Lower leg skin (tissue), 3 donors: ENCODE data around the gene ADORA1.

ENCODE experiments used
- CTCF ChIP-seq, 3 donors: fragments of 450-650 bp; IDR thresholded peaks; one replicate each; pipeline ENCODE4 v1.5.1; 2016; ENCODE audit warnings: antibody characterized with exemption in 3 of 3, mild to moderate bottlenecking in 3 of 3, moderate library complexity in 2 of 3
- POLR2A ChIP-seq, 2 donors: fragments of 450-650 bp; IDR thresholded peaks; one replicate each; pipeline ENCODE4 v1.6.1; 2016 to 2017; ENCODE audit warnings: antibody characterized with exemption in 2 of 2, mild to moderate bottlenecking in 1 of 2, moderate library complexity in 1 of 2

GRCh38 chr1:203122159-203122558 lies 5.4 kb upstream of the ADORA1 start:
- TF ChIP-seq CTCF (IDR thresholded peaks at IDR 0.05) (no peak), POLR2A (IDR thresholded peaks at IDR 0.05) (no peak)
